ENCODE measurements around the gene XRCC1. TPM values are rescaled to one million over a fixed set of nuclear protein-coding genes. Genes with fewer than 3 reads are reported as not detected.
"Not testable (repeated sequence)": the region's sequence is repeated elsewhere in the genome, so short reads cannot be mapped to it uniquely, and the experiment has no call there.

XRCC1 gene
- total RNA-seq, 1 experiment from 2014 or later, result 23.4 TPM

DNA sequence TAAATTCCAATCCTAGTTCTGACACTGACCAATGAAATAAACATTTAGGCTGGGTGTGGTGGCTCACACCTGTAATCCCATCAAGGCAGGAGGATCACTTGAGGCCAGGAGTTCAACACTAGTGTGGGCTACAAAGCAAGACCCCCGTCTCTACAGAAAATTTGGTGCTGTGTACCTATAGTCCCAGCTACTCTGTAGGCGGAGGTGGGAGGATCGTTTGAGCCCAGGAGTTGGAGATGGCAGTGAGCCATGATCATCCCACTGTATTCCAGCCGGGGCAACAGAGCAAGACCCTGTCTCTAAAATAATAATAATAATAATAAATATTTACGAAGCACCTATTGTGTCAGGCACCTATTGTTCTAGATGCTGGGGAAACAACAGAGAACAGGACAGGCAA is 13.9 kb upstream of the XRCC1 start:
- no peaks in the 10 kb centered on the region for H3K27me3 ChIP-seq (ENCODE audit: low read length)
- H3K27ac ChIP-seq (ENCODE audit: low read length), result no peak overlapping the region
- no peak overlapping the region for H3K4me2 ChIP-seq (ENCODE audit: low read length)
- H3K4me3 ChIP-seq (ENCODE audit: low read length), result no peak overlapping the region
- BruUV-seq (replicated peaks), result no TSS peak
- intact Hi-C loops (cut with micrococcal nuclease), result no loop called here
- no peaks in the 10 kb centered on the region for H3K9me2 ChIP-seq (replicated peaks; ENCODE audit: low read length)
- H4K20me1 ChIP-seq (ENCODE audit: low read length), result no peaks in the 10 kb centered on the region
- H2AFZ ChIP-seq (ENCODE audit: low read length), result no peak overlapping the region
- CTCF ChIA-PET, result no interaction called here
- ATAC-seq (no peak), DNase-seq (no peak)
- peaks cover 6% of the 10 kb centered on the region; the same call in 1 of the 2 replicates for H3K79me2 ChIP-seq (ENCODE audit: low read length)
- POLR2A ChIA-PET (ENCODE audit: unreplicated experiment), result no interaction called here
- TF ChIP-seq EZH2phosphoT487 (IDR thresholded peaks at IDR 0.05; ENCODE audit: borderline replicate concordance, low read length) (no peak), EZH2 (IDR thresholded peaks at IDR 0.05; ENCODE audit: low read length, unreplicated experiment) (no peak)
- TF ChIP-seq, protein P1, sequence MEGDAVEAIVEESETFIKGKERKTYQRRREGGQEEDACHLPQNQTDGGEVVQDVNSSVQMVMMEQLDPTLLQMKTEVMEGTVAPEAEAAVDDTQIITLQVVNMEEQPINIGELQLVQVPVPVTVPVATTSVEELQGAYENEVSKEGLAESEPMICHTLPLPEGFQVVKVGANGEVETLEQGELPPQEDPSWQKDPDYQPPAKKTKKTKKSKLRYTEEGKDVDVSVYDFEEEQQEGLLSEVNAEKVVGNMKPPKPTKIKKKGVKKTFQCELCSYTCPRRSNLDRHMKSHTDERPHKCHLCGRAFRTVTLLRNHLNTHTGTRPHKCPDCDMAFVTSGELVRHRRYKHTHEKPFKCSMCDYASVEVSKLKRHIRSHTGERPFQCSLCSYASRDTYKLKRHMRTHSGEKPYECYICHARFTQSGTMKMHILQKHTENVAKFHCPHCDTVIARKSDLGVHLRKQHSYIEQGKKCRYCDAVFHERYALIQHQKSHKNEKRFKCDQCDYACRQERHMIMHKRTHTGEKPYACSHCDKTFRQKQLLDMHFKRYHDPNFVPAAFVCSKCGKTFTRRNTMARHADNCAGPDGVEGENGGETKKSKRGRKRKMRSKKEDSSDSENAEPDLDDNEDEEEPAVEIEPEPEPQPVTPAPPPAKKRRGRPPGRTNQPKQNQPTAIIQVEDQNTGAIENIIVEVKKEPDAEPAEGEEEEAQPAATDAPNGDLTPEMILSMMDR (conservative IDR thresholded peaks at IDR 0.05; ENCODE audit: low read depth, low read length), result no peak
- no peaks in the 10 kb centered on the region for H3K36me3 ChIP-seq (ENCODE audit: low read depth, low read length)
- no peaks in the 10 kb centered on the region for H3K4me1 ChIP-seq (ENCODE audit: insufficient read depth, low read length)
- no peaks in the 10 kb centered on the region for H3F3A ChIP-seq (ENCODE audit: low read length, unreplicated experiment)
- no peak overlapping the region for H3K9ac ChIP-seq (ENCODE audit: low read length)
- H3K9me3 ChIP-seq (ENCODE audit: low read length), result no peaks in the 10 kb centered on the region

DNA sequence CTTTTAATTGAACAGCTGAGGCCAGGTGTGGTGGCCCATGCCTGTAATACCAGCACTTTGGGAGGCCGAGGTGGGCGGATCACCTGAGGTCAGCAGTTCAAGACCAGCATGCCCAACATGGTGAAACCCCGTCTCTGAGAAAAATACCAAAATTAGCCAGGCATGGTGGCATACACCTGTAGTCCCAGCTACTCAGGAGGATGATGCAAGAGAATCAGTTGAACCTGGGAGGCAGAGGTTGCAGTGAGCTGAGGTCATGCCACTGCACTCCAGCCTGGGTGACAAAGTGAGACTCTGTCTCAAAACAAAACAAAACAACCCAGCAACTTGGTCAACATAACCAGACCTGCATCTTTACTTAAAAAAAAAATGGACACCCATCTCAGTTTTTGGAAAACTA is 11.7 kb upstream of the XRCC1 start:
- H3K79me2 ChIP-seq (ENCODE audit: low read length); H3K9ac ChIP-seq (ENCODE audit: low read length); POLR2A ChIA-PET (ENCODE audit: unreplicated experiment); BruUV-seq (replicated peaks); H3F3A ChIP-seq (ENCODE audit: low read length, unreplicated experiment); H3K9me3 ChIP-seq (ENCODE audit: low read length); H3K27ac ChIP-seq (ENCODE audit: low read length); H3K9me2 ChIP-seq (replicated peaks; ENCODE audit: low read length); H3K36me3 ChIP-seq (ENCODE audit: low read depth, low read length); H4K20me1 ChIP-seq (ENCODE audit: low read length); H3K27me3 ChIP-seq (ENCODE audit: low read length); DNase-seq; CTCF ChIA-PET; H2AFZ ChIP-seq (ENCODE audit: low read length); intact Hi-C loops (cut with micrococcal nuclease); H3K4me3 ChIP-seq (ENCODE audit: low read length); H3K4me2 ChIP-seq (ENCODE audit: low read length); H3K4me1 ChIP-seq (ENCODE audit: insufficient read depth, low read length); ATAC-seq: not testable (repeated sequence)

GRCh38 chr19:43586346-43586745 is 11.0 kb upstream of the XRCC1 start:
- Histone ChIP-seq H3K9me3 (ENCODE audit: low read length) (no peaks in the 10 kb centered on the region), H3K36me3 (ENCODE audit: low read depth, low read length) (no peaks in the 10 kb centered on the region), H3K9ac (ENCODE audit: low read length) (no peak overlapping the region), H2AFZ (ENCODE audit: low read length) (no peak overlapping the region), H4K20me1 (ENCODE audit: low read length) (no peaks in the 10 kb centered on the region), H3K79me2 (ENCODE audit: low read length) (no peaks in the 10 kb centered on the region), H3K9me2 (replicated peaks; ENCODE audit: low read length) (no peaks in the 10 kb centered on the region), H3K27ac (ENCODE audit: low read length) (no peak overlapping the region), H3K4me3 (ENCODE audit: low read length) (no peak overlapping the region), H3K27me3 (ENCODE audit: low read length) (no peaks in the 10 kb centered on the region), H3K4me2 (ENCODE audit: low read length) (no peak overlapping the region), H3F3A (ENCODE audit: low read length, unreplicated experiment) (no peaks in the 10 kb centered on the region), H3K4me1 (ENCODE audit: insufficient read depth, low read length) (no peaks in the 10 kb centered on the region)
- BruUV-seq (replicated peaks), result no TSS peak
- ChIA-PET POLR2A (ENCODE audit: unreplicated experiment) (no interaction called here), CTCF (no interaction called here)
- intact Hi-C loops (cut with micrococcal nuclease), result no loop called here
- no peak for ATAC-seq
- TF ChIP-seq, protein P1 (conservative IDR thresholded peaks at IDR 0.05; ENCODE audit: low read depth, low read length), result no peak
- no peak for TF ChIP-seq EZH2phosphoT487 (IDR thresholded peaks at IDR 0.05; ENCODE audit: borderline replicate concordance, low read length)
- DNase-seq, result no peak
